SH-SY5Y (cell line): ENCODE data around the gene DNAH10.

ENCODE experiments used
- GATA2 ChIP-seq: IDR thresholded peaks from 2 replicates; pipeline ENCODE4 v1.6.1; 2011; ENCODE audit warnings: mild to moderate bottlenecking, low read depth, low read length
- GATA3 ChIP-seq: IDR thresholded peaks from 2 replicates; pipeline ENCODE4 v1.6.1; 2011; ENCODE audit warnings: low read depth, mild to moderate bottlenecking, low read length, moderate library complexity

The DNAH10 gene

GRCh38 chr12:123757561-123757960, 4.5 kb upstream of the DNAH10 start:
- TF ChIP-seq GATA2 (no peak), GATA3 (no peak)

GRCh38 chr12:123760267-123760938, 1.7 kb upstream of the DNAH10 start:
- TF ChIP-seq GATA3 (no peak), GATA2 (no peak)

- TF ChIP-seq GATA3 (no peak), GATA2 (no peak)
Observed at GRCh38 chr12:123762715-123763052, 583 bp downstream of the DNAH10 start.

GRCh38 chr12:123763093-123763492, 992 bp downstream of the DNAH10 start:
- TF ChIP-seq GATA2 (no peak), GATA3 (no peak)

GRCh38 chr12:123764109-123764508, 2.0 kb downstream of the DNAH10 start:
- TF ChIP-seq GATA3 (no peak), GATA2 (no peak)

- no peak for TF ChIP-seq GATA3
- TF ChIP-seq GATA2: no peak
Observed at GRCh38 chr12:123765504-123766035, 3.5 kb downstream of the DNAH10 start.

- TF ChIP-seq GATA3 (no peak), GATA2 (no peak)
Observed at GRCh38 chr12:123767613-123768012, 5.5 kb downstream of the DNAH10 start.

GRCh38 chr12:123771261-123771660, 9.2 kb downstream of the DNAH10 start:
- TF ChIP-seq GATA2 (no peak), GATA3 (no peak)

GRCh38 chr12:123772074-123772473, 10.0 kb downstream of the DNAH10 start:
- no peak for TF ChIP-seq GATA3
- TF ChIP-seq GATA2: no peak

GRCh38 chr12:123773375-123773774, 11.3 kb downstream of the DNAH10 start:
- no peak for TF ChIP-seq GATA2
- TF ChIP-seq GATA3: no peak

GRCh38 chr12:123779551-123779950, 17.4 kb downstream of the DNAH10 start:
- TF ChIP-seq GATA2 (no peak), GATA3 (no peak)

GRCh38 chr12:123782997-123783792, 21.1 kb downstream of the DNAH10 start:
- TF ChIP-seq GATA2 (no peak), GATA3 (no peak)

GRCh38 chr12:123787466-123787865, 25.4 kb downstream of the DNAH10 start:
- TF ChIP-seq GATA3: no peak

GRCh38 chr12:123788541-123788940, 26.4 kb downstream of the DNAH10 start:
- TF ChIP-seq GATA2 (no peak), GATA3 (no peak)

GRCh38 chr12:123790905-123791467, 28.9 kb downstream of the DNAH10 start:
- TF ChIP-seq GATA3 (no peak), GATA2 (no peak)

- TF ChIP-seq GATA2: no peak
- TF ChIP-seq GATA3: no peak
Observed at GRCh38 chr12:123794027-123794426, 31.9 kb downstream of the DNAH10 start.
